ENCODE results near the gene TM7SF2.

Gene TM7SF2

DNA sequence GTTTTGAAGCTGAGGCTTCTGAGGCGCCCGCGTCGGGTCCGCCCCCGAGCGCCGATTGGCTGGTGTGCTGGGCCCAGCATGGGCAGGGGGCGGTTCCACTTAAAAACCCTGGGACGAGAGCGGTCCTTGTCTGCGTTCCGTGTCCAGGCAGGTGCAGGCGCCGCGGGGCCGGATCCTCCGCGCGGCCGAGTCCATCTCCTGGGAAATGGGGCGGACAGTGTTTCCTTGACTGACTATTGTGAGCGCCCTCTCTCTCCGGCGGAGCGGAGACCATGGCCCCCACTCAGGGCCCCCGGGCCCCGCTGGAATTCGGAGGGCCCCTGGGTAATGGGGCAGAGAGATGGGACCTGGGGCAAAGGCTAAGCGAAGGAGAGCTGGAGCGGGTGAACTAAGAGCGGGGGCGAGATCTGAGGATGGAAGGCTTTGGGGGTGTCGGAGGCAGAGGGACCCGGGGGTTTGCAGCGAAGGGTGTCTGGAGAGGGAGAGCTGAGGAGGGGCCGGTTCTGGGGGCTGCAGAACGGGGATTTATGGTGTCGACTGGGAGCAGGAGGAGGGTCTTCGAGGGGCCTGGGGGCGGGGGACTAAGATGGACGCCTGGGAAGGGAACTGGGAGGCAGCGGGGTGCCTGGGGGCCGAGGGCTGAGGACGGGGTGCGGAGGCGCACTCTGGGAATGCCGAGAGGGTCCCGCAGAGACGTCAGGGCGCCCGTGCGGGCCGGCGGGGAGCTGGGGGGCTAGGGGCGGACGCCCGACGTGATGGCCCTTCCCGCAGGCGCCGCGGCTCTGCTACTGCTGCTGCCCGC is at the start of gene TM7SF2:
Gene TM7SF2, plus strand, starts transcription at position 129 of the 802 bp plus-strand sequence. Its CDS starts 144 bp downstream, at position 273.
- peaks cover 34 to 64% of the 10 kb centered on the region in 2 donors for H3K4me1 Mint-ChIP-seq
- H3K27me3 Mint-ChIP-seq: no peaks in the 10 kb centered on the region
- peak; percentile 88 for DNase-seq
- H3K27ac Mint-ChIP-seq: peak within 1 kb of the TSS; percentile 97
- H3K9me3 Mint-ChIP-seq: no peaks in the 10 kb centered on the region
- H3K4me3 Mint-ChIP-seq: peak within 1 kb of the TSS; percentile 97 to 99
- H3K36me3 Mint-ChIP-seq: peaks cover 21 to 32% of the 10 kb centered on the region in 2 donors
- ATAC-seq (replicated peaks): peak; percentile 77 to 83

DNA sequence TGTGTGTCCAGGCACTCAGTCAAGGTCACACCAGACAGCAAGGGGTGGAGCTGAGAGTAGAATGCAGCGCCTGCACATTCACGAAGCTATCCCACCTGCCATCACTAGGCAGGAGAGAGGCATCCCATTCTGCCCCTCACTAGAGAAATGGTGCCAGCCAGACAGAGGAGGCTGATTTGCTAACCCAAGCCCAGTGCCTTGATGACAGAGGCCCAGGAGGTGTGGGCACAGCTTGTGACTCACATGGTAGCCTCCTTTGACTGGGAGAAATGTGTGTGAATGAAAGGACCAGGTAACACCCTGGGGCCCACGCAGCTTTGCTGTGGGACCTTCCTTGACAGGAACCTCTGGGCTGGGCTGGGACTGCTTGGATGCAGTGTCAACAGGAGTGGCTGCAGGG is 48.1 kb upstream of the TM7SF2 start:
- H3K9me3 Mint-ChIP-seq: no peaks in the 10 kb centered on the region
- no peak for ATAC-seq (replicated peaks)
- no peaks in the 10 kb centered on the region for H3K27me3 Mint-ChIP-seq

DNA sequence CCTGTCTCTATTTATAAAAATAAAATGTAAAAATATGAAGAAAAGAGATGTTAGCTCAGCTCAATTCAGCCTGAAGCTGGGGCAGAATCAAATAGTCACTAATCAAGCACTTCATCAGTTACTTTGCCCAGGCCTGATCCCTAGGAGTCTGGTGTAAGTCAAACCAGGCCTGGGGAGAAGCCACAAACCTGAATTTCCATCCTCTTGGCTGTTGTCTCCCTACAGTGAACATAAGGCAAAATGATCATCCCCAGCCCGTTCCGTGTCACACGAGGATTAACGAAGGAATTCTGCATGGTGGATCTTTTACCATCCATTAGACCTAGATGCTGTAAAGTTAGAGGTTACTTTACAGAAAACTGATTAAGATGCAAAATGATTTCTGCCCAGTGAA is 46.8 kb upstream of the TM7SF2 start:
- DNase-seq: no peak
- Mint-ChIP-seq H3K4me3 (no peak overlapping the region), H3K27ac (no peak overlapping the region), H3K9me3 (no peaks in the 10 kb centered on the region), H3K36me3 (no peaks in the 10 kb centered on the region), H3K4me1 (peaks cover 5 to 7% of the 10 kb centered on the region in 2 donors), H3K27me3 (no peaks in the 10 kb centered on the region)
- no peak for ATAC-seq (replicated peaks)

More for the DNA sequence above, 48.1 kb upstream of the TM7SF2 start:
- Mint-ChIP-seq H3K36me3 (no peaks in the 10 kb centered on the region), H3K27ac (no peak overlapping the region), H3K4me3 (no peak overlapping the region), H3K4me1 (peaks cover 5 to 7% of the 10 kb centered on the region in 2 donors)
- DNase-seq: no peak

DNA sequence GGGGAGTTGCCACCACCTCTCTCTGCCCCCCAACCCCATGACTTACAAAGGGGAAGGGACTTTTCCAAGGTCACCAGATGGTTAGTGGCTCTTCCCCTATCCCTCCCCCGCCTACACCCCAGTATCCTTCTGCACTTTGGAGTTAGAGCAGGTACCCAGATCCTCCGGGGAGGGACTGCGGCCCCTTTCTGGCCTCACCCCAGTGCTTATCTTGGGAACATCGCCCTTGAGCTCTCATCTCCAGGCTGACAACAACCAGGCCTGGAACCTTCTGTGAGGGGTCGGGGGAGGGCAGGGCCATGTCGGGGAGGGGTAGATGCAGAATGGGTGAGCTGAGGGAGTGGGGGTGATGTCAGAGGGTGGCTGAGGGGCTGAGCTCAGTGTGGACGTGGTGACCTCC is 45.8 kb upstream of the TM7SF2 start:
- Mint-ChIP-seq H3K27ac (no peak overlapping the region), H3K27me3 (no peaks in the 10 kb centered on the region), H3K36me3 (no peaks in the 10 kb centered on the region), H3K9me3 (no peaks in the 10 kb centered on the region), H3K4me1 (peaks cover 5 to 7% of the 10 kb centered on the region in 2 donors), H3K4me3 (no peak overlapping the region)
- DNase-seq (no peak), ATAC-seq (replicated peaks) (no peak)

DNA sequence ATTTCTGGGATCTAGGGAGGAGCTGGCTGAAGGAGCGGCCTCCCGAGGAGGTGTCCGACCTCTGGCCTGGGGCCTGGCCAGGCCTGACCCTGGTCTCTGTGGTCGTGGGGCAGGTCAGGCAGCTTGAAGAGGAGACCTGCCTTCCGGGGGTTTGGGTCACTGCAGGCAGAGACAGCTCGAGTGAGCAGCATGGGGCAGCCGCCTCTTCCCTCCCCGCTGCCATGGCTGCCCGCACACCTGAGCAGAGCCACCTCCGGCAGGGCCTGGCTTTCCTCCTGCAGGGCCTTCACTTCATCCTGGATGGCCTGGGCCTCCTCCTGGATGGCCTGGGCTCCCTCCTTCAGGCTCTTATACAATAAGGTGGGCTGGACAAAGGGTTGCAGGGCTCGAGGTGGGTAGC is 45.4 kb upstream of the TM7SF2 start:
- H3K36me3 Mint-ChIP-seq: no peaks in the 10 kb centered on the region
- no peaks in the 10 kb centered on the region for H3K27me3 Mint-ChIP-seq
- H3K4me1 Mint-ChIP-seq: peaks cover 3 to 4% of the 10 kb centered on the region in 2 donors
- H3K4me3 Mint-ChIP-seq: no peak overlapping the region
- ATAC-seq (replicated peaks) (no peak), DNase-seq (no peak)
- no peaks in the 10 kb centered on the region for H3K9me3 Mint-ChIP-seq
- no peak overlapping the region for H3K27ac Mint-ChIP-seq

DNA sequence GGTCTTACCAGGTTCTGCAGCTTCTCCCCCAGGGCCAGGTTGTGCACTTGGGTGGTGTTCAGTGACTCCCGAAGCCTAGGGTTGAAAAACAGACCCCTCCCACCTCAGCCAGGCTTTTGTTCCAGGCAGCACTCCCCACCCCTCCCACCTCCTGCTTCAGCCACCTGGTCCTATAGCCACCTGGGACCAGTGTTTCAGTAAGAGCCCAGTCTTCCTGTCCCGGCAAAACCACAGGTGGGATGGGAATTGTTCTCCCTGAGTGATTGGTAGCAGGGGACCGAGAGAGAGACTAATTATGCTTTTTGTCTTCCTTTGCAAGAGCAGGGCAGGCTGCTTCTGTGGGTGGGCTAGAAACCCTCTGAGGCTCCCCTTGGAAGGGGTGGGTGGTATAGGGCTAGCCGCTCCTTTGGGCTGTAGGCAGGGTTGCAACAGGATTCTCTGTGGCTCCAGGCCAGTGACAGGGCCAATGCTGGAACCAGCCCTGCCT is 44.8 kb upstream of the TM7SF2 start:
- Mint-ChIP-seq H3K27ac (no peak overlapping the region), H3K27me3 (no peaks in the 10 kb centered on the region), H3K4me3 (no peak overlapping the region), H3K4me1 (peaks cover under 1 to 4% of the 10 kb centered on the region in 2 donors), H3K36me3 (no peaks in the 10 kb centered on the region), H3K9me3 (no peaks in the 10 kb centered on the region)
- no peak for DNase-seq
- no peak for ATAC-seq (replicated peaks)

DNA sequence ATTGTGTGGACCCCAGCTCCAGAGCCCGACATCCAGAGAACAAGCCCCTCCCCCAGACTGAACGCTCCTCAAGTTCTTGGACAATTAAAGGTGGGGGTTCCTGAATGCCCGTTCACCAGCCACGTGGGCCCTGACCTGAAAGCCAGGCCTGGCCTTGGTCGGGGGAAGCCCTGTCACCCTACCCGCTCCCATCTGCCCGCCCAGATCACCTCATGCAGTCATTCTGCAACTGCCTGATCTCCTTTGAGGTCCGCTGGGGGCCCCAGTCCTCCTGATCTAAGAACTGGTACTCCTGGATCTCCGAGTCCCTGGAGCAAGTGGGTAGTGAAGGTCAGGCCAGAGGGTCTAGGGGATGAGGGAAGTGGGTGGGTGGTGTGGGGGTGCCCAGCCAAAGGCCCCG is 44.2 kb upstream of the TM7SF2 start:
- Mint-ChIP-seq H3K4me3 (no peak overlapping the region), H3K27me3 (no peaks in the 10 kb centered on the region), H3K36me3 (no peaks in the 10 kb centered on the region), H3K9me3 (no peaks in the 10 kb centered on the region), H3K4me1 (peaks cover 3 to 5% of the 10 kb centered on the region in 2 donors), H3K27ac (no peak overlapping the region)
- ATAC-seq (replicated peaks): no peak
- no peak for DNase-seq

DNA sequence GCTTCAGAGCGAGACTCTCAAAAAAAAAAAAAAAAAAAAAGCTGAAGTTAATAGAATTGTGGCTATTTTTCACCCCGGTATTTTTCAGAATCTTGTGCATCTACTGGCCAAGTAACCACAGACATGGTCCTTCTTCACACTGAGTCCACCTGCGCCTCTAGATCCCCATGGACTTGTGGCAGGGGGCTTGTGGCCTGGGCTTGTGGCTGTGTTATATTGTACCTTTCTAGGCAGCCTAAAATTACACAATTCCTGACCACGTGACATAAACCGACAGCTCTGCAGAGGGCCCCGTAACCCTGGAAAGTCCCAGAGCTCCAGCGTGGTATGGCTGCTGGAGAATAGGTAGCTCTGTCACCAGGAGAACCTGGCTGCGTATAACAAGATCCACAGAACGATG is 42.5 kb upstream of the TM7SF2 start:
- no peak for ATAC-seq (replicated peaks)
- no peak overlapping the region for H3K4me3 Mint-ChIP-seq

DNA sequence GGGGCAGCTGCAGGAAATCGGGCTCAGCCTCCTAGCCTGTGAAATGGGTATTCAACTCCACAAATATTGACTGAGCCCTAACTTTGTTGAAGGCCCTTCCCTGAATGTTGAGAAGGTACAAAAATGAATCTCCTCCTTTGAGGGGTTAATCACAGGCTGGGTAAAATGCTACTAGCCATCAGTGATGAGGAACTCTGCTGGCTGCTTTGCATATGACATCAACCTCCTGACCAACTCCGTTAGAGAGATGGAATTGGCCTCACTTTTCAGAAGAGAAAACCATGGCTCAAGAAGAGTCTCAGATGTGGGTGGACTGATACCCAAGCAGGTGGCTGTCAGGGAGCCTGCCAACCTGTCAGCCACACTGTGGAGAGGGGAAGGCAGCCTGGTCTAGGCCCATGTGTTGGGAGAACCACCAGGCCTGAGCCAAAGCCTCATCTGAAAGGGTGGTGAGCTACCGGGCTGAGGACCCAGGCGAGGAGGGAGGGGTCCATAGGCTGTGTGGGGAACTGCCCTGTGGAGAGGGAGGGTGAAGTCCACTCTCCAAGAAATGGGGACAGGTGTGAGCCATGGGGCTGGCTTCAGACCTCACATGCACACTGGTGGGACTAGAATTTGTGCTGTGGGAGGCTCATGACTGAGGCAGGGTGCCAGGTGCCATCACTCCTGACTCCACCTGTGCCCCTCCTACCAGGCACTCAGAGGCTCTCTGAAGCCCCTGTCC is 39.6 kb upstream of the TM7SF2 start:
- ATAC-seq (replicated peaks): peak in 1 of 2 donors; percentile 42
- H3K27ac Mint-ChIP-seq: no peak overlapping the region
- no peak for DNase-seq
- peaks cover 3 to 5% of the 10 kb centered on the region in 2 donors for H3K4me1 Mint-ChIP-seq
- H3K27me3 Mint-ChIP-seq: no peaks in the 10 kb centered on the region
- H3K36me3 Mint-ChIP-seq: peaks cover 2 to 4% of the 10 kb centered on the region in 2 donors
- no peak overlapping the region for H3K4me3 Mint-ChIP-seq
- no peaks in the 10 kb centered on the region for H3K9me3 Mint-ChIP-seq

More for the DNA sequence above, 42.5 kb upstream of the TM7SF2 start:
- Mint-ChIP-seq H3K27me3 (no peaks in the 10 kb centered on the region), H3K27ac (no peak overlapping the region), H3K4me1 (peaks cover 3 to 5% of the 10 kb centered on the region in 2 donors), H3K9me3 (no peaks in the 10 kb centered on the region), H3K36me3 (no peaks in the 10 kb centered on the region)
- no peak for DNase-seq

DNA sequence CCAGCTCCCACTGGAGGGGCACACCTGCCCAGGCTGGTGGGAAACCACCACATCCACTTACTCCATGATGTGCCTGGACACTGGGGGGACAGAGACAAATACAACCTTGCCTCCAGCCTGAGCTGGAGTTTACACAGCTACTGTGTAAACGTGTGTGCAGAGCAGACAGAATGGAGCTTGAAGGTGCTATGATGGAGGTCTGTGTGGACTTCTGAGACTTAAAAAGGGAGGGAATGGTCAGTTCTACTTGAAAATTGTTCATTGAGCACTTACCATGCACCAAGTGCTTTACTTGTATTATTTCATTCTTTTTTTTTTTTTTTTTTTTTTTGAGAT is 39.1 kb upstream of the TM7SF2 start:
- ATAC-seq (replicated peaks): no peak
- H3K4me1 Mint-ChIP-seq: peaks cover 3 to 5% of the 10 kb centered on the region in 2 donors
- no peak for DNase-seq
- H3K9me3 Mint-ChIP-seq: no peaks in the 10 kb centered on the region
- H3K27ac Mint-ChIP-seq: no peak overlapping the region
- no peak overlapping the region for H3K4me3 Mint-ChIP-seq
- H3K27me3 Mint-ChIP-seq: no peaks in the 10 kb centered on the region
- H3K36me3 Mint-ChIP-seq: peaks cover 4 to 7% of the 10 kb centered on the region in 2 donors

DNA sequence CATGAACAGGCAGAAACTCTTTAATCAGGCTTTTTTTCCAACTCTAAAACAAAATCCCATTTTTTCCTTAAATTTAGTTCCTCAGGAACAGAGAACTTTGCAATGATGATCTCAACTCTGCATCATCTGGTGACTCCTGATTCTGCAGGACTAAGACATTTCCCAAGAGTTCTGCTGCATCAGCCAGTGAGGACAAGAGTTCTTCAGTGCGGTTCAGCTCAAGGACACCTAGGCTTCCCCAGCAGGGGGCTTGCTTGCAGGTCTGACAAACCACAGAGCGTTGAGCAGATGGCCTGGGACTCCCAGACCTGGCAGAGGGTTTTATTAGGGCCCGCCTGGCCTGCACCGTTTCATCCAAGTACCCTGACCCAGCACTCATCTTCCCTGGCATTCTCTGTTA is 34.2 kb upstream of the TM7SF2 start:
- ATAC-seq (replicated peaks) (no peak), DNase-seq (no peak)
- H3K9me3 Mint-ChIP-seq: no peaks in the 10 kb centered on the region
- H3K4me3 Mint-ChIP-seq: no peak overlapping the region
- H3K27me3 Mint-ChIP-seq: no peaks in the 10 kb centered on the region
- H3K36me3 Mint-ChIP-seq: peaks cover 9 to 17% of the 10 kb centered on the region in 2 donors
- peaks cover 16 to 30% of the 10 kb centered on the region in 2 donors for H3K4me1 Mint-ChIP-seq
- H3K27ac Mint-ChIP-seq: no peak overlapping the region

DNA sequence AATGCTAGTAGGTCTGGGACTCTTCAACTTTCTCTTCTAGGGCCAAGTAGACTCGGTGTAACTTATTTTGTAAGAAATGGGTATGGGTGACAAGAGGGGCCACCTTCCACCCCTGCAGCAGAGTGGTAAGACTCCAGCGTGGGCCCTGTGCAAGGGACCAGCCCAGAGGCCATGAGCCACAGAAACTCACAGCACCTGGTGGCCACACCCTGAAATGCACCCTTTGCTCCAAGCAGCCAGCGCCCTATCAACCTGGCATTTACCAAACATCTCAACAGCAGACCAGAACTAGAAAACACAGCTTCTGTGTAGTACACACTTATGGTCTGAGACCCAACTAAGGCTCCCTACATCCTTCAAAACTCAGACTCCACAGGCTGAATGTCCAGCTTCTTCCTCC is 33.5 kb upstream of the TM7SF2 start:
- H3K27ac Mint-ChIP-seq: peak overlapping the region; percentile 44
- no peaks in the 10 kb centered on the region for H3K27me3 Mint-ChIP-seq
- peaks cover 16 to 34% of the 10 kb centered on the region in 2 donors for H3K4me1 Mint-ChIP-seq
- H3K4me3 Mint-ChIP-seq: no peak overlapping the region
- ATAC-seq (replicated peaks) (peak; percentile 89), DNase-seq (peak; percentile 35)
- H3K9me3 Mint-ChIP-seq: no peaks in the 10 kb centered on the region
- H3K36me3 Mint-ChIP-seq: peaks cover 9 to 17% of the 10 kb centered on the region in 2 donors

DNA sequence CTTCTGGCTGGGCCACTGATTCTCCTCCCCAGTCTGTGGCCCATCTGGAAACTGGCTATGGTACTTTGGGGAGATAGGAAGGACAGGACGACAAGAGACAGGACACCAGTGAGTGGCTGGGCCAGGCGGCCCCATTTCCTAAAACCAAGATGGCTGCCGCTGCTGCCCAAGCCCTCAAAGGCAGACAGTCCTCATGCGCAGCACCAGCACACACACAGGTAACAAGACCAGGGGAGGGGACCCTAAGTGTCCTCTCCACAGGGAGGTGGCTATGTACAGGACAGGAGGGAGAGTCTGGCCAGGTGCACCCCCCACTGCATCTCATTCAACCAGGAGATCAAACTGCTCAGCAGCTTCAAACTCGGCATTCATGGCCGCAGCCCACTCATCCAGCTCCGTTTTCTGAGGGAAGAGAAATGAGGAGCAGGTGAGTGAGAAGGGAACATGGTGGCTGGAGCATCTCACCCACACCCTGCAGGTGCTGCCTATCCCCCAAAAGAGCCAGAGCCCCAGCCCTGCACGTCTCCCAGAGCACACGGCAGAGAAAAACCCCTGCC is 32.8 kb upstream of the TM7SF2 start:
- Mint-ChIP-seq H3K36me3 (peaks cover 9 to 19% of the 10 kb centered on the region in 2 donors), H3K27me3 (no peaks in the 10 kb centered on the region), H3K4me3 (peak overlapping the region in 1 of 2 donors; percentile 17), H3K4me1 (peaks cover 21 to 42% of the 10 kb centered on the region in 2 donors), H3K27ac (no peak overlapping the region), H3K9me3 (no peaks in the 10 kb centered on the region)
- ATAC-seq (replicated peaks) (no peak), DNase-seq (no peak)

DNA sequence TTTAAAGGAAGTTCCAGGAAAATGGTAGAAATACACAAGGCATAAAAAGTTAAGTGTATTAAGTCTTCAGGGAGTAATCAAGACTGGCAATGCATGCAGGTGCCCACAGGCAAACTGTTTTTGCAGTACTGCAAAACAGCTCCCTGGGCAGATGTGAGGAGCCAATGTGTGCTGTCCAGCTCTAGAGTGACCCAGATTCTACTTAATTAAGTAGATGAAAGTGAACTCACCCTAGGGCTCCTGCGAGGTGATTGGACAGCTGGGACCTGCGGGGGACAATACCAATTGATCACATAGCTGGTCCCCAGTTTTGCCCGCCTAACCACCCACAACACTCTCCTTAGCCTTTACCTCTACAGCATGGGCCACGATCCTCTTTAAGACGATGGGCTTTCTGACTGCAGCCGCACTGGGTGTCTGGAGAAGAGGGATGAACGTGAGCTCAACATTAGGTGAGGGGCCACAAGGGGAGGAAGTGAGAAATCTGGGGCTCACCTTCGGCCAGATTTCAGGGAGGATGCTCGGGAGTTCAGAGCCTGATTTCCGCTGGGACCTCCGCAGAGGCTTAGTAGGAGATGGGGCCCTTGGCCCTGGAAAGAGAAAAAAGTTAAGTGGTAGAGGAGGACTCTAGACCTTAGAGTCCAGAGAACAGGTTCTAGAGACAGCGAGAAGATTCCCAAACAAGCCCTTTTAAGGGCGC is 28.4 kb upstream of the TM7SF2 start:
- ATAC-seq (replicated peaks): peak in 1 of 2 donors; percentile 1
- no peak for DNase-seq
- H3K27me3 Mint-ChIP-seq: no peaks in the 10 kb centered on the region
- peaks cover 24 to 37% of the 10 kb centered on the region in 2 donors for H3K36me3 Mint-ChIP-seq
- peaks cover 37 to 56% of the 10 kb centered on the region in 2 donors for H3K4me1 Mint-ChIP-seq
- H3K27ac Mint-ChIP-seq: peak overlapping the region; percentile 98
- H3K4me3 Mint-ChIP-seq: peak overlapping the region; percentile 99 to 100
- no peaks in the 10 kb centered on the region for H3K9me3 Mint-ChIP-seq
